ENCODE data around the gene POLR2C. TPM values are rescaled to one million over a fixed set of nuclear protein-coding genes. Genes with fewer than 3 reads are reported as not detected.

POLR2C gene
- total and polyA plus RNA-seq, 2 of the 13 experiments (the other 11 are each of a cell fraction or from before 2014, with no cell fraction given) = 104 to 216 TPM

GRCh38 chr16:57485916-57486857 lies 23.7 kb downstream of the POLR2C start, which contains the start of gene DOK4 (continued):
- TF ChIP-seq ZNF687 (CRISPR knock-in tag; IDR thresholded peaks at IDR 0.05) (peak; percentile 22; the same call in 1 of the 2 replicates), CTCF (CRISPR knock-in tag; IDR thresholded peaks at IDR 0.05) (no peak), ZNF564 (CRISPR knock-in tag; IDR thresholded peaks at IDR 0.05) (0 out of 2 replicates have a peak, but pooled peaks have one; percentile 56), SRSF1 (optimal IDR thresholded peaks at IDR 0.05; ENCODE audit: low read depth, low read length) (peak; percentile 68), MAF1 (CRISPR knock-in tag; IDR thresholded peaks at IDR 0.05; ENCODE audit: borderline replicate concordance) (no peak), BHLHE40 (IDR thresholded peaks at IDR 0.05; ENCODE audit: low read length) (no peak), NFE2L1 (CRISPR knock-in tag; IDR thresholded peaks at IDR 0.05; ENCODE audit: borderline replicate concordance) (no peak), ZNF547 (CRISPR knock-in tag; IDR thresholded peaks at IDR 0.05) (peak; percentile 21; the same call in 1 of the 2 replicates), HOXA3 (CRISPR knock-in tag; IDR thresholded peaks at IDR 0.05) (peak; percentile 33), ETV5 (CRISPR knock-in tag; IDR thresholded peaks at IDR 0.05; ENCODE audit: borderline replicate concordance) (no peak), ZFP36L2 (CRISPR knock-in tag; IDR thresholded peaks at IDR 0.05) (no peak), ZC3H13 (CRISPR knock-in tag; IDR thresholded peaks at IDR 0.05) (no peak), POGZ (CRISPR knock-in tag; IDR thresholded peaks at IDR 0.05) (0 out of 2 replicates have a peak, but pooled peaks have one; percentile 34), ELF1 (CRISPR knock-in tag; IDR thresholded peaks at IDR 0.05) (0 out of 2 replicates have a peak, but pooled peaks have one; percentile 10), ZFYVE20 (CRISPR knock-in tag; IDR thresholded peaks at IDR 0.05; ENCODE audit: borderline replicate concordance, low read depth) (no peak), UBTF (CRISPR knock-in tag; IDR thresholded peaks at IDR 0.05) (peak; percentile 83), THRA (CRISPR knock-in tag; IDR thresholded peaks at IDR 0.05; ENCODE audit: borderline replicate concordance) (no peak), DMAP1 (CRISPR knock-in tag; IDR thresholded peaks at IDR 0.05) (no peak), ARNTL (CRISPR knock-in tag; IDR thresholded peaks at IDR 0.05) (no peak), JUN (CRISPR knock-in tag; IDR thresholded peaks at IDR 0.05) (no peak)
